ENCODE measurements around the gene GSK3A. TPM values are rescaled to one million over a fixed set of nuclear protein-coding genes. Genes with fewer than 3 reads are reported as not detected.
A peak's percentile ranks its signal among the peaks of the same experiment; 100 is the strongest.

The GSK3A gene
- total RNA-seq, 1 donor from 2014 or later: 50.3 TPM

DNA sequence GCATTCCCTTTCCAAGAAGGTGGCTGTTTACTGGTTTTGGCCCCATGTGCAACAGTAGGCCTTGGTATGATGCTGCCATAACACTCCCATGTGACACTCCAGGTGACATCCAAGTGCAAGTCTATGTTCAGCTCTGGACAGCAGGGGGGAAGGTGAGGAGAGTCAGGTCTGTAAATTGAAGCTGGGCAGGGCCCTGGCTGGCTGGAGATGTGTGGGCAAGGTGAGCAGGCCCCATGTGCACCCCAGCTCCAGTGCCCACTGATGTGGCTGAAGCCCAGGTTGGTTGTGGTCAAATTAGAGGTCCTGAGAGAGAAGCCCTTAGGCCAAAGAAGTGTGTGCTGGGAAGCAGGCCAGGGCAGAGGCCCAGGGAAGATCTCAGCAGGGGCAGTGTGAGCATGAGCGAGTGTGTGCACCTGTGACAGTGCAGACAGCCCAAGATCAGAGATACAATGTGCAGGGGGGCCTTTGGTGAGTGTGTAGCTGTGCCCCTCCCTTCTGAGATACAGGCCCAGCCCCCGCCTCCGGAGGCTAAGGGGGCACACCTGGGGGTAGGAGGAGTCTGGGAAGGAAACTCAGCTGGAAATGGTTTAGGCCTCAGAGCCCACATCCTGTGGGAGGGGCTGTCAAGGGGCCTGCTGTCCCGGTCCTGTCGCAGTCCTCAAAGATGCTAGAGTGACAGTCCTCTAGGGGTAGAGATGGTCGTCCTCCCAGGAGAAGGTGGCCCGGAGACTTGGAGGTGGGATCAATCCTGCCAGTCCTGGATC is 43.5 kb downstream of the GSK3A start:
- DNase-seq (ENCODE audit: low read depth): no peak
- H3K36me3 ChIP-seq (ENCODE audit: insufficient read depth, low read length): peaks cover 10% of the 10 kb centered on the region
- peak overlapping the region; percentile 59 for H3K27ac Mint-ChIP-seq (ENCODE audit: unreplicated experiment)
- peaks cover 3% of the 10 kb centered on the region for H3K9me3 Mint-ChIP-seq (ENCODE audit: unreplicated experiment)
- H3K4me1 Mint-ChIP-seq (ENCODE audit: low read depth, unreplicated experiment): peaks cover 6% of the 10 kb centered on the region
- no peak overlapping the region for H3K4me3 Mint-ChIP-seq (ENCODE audit: unreplicated experiment)
- H3K27me3 Mint-ChIP-seq (ENCODE audit: low read depth, unreplicated experiment): no peaks in the 10 kb centered on the region
- H3K4me3 ChIP-seq (ENCODE audit: insufficient read depth, low read depth, low read length): no peak overlapping the region
- H3K9ac ChIP-seq (ENCODE audit: low read length): no peak overlapping the region
- peaks cover 22% of the 10 kb centered on the region for H3K79me2 ChIP-seq (ENCODE audit: insufficient read depth, low read length)
- no peak overlapping the region for H3K27ac ChIP-seq (ENCODE audit: low read depth, low read length)
- peaks cover 43% of the 10 kb centered on the region for H4K20me1 ChIP-seq (ENCODE audit: insufficient read depth, low read length)
- H3K27me3 ChIP-seq (ENCODE audit: insufficient read depth, low read length): no peaks in the 10 kb centered on the region
- H2AFZ ChIP-seq (ENCODE audit: low read depth, low read length): no peak overlapping the region
- no peak for TF ChIP-seq EZH2 (IDR thresholded peaks at IDR 0.05; ENCODE audit: insufficient read depth, low read length)
- TF ChIP-seq, protein P1, sequence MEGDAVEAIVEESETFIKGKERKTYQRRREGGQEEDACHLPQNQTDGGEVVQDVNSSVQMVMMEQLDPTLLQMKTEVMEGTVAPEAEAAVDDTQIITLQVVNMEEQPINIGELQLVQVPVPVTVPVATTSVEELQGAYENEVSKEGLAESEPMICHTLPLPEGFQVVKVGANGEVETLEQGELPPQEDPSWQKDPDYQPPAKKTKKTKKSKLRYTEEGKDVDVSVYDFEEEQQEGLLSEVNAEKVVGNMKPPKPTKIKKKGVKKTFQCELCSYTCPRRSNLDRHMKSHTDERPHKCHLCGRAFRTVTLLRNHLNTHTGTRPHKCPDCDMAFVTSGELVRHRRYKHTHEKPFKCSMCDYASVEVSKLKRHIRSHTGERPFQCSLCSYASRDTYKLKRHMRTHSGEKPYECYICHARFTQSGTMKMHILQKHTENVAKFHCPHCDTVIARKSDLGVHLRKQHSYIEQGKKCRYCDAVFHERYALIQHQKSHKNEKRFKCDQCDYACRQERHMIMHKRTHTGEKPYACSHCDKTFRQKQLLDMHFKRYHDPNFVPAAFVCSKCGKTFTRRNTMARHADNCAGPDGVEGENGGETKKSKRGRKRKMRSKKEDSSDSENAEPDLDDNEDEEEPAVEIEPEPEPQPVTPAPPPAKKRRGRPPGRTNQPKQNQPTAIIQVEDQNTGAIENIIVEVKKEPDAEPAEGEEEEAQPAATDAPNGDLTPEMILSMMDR (IDR thresholded peaks at IDR 0.05; ENCODE audit: insufficient read depth, low read depth, low read length): no peak
- FAIRE-seq: no peak
- no peaks in the 10 kb centered on the region for H3K4me1 ChIP-seq (ENCODE audit: insufficient read depth, low read length)
- peaks cover 32% of the 10 kb centered on the region for H3K36me3 Mint-ChIP-seq (ENCODE audit: low read depth, unreplicated experiment)
- no peak overlapping the region for H3K4me2 ChIP-seq (ENCODE audit: low read length)
- H3K9me3 ChIP-seq (ENCODE audit: insufficient read depth, low read depth, low read length): no peaks in the 10 kb centered on the region

GRCh38 chr19:42197375-42197817 is 45.0 kb downstream of the GSK3A start:
- Histone ChIP-seq H3K4me2 (ENCODE audit: low read length) (no peak overlapping the region), H3K9ac (ENCODE audit: low read length) (no peak overlapping the region)
- no peak overlapping the region for H3K4me3 Mint-ChIP-seq (ENCODE audit: unreplicated experiment)

More at GRCh38 chr19:42197375-42197817, 45.0 kb downstream of the GSK3A start:
- H3K4me1 ChIP-seq (ENCODE audit: insufficient read depth, low read length): no peaks in the 10 kb centered on the region
- H3K9me3 ChIP-seq (ENCODE audit: insufficient read depth, low read depth, low read length): peaks cover 2% of the 10 kb centered on the region
- FAIRE-seq: no peak
- H3K36me3 ChIP-seq (ENCODE audit: insufficient read depth, low read length): peaks cover 7% of the 10 kb centered on the region
- no peak for DNase-seq (ENCODE audit: low read depth)
- peaks cover 32% of the 10 kb centered on the region for H4K20me1 ChIP-seq (ENCODE audit: insufficient read depth, low read length)
- no peak overlapping the region for H3K27ac ChIP-seq (ENCODE audit: low read depth, low read length)
- Mint-ChIP-seq H3K36me3 (ENCODE audit: low read depth, unreplicated experiment) (peaks cover 25% of the 10 kb centered on the region), H3K27me3 (ENCODE audit: low read depth, unreplicated experiment) (peaks cover 3% of the 10 kb centered on the region), H3K4me1 (ENCODE audit: low read depth, unreplicated experiment) (peaks cover 6% of the 10 kb centered on the region), H3K9me3 (ENCODE audit: unreplicated experiment) (peaks cover 8% of the 10 kb centered on the region), H3K27ac (ENCODE audit: unreplicated experiment) (no peak overlapping the region)
- H3K79me2 ChIP-seq (ENCODE audit: insufficient read depth, low read length): peaks cover 17% of the 10 kb centered on the region
- H3K27me3 ChIP-seq (ENCODE audit: insufficient read depth, low read length): no peaks in the 10 kb centered on the region
- H3K4me3 ChIP-seq (ENCODE audit: insufficient read depth, low read depth, low read length): no peak overlapping the region
- H2AFZ ChIP-seq (ENCODE audit: low read depth, low read length): no peak overlapping the region
- no peak for TF ChIP-seq EZH2 (IDR thresholded peaks at IDR 0.05; ENCODE audit: insufficient read depth, low read length)
- TF ChIP-seq, protein P1 (IDR thresholded peaks at IDR 0.05; ENCODE audit: insufficient read depth, low read depth, low read length): no peak
